SHP77 (cell line): ENCODE measurements around the gene TSPAN16.
A peak's percentile ranks its signal among the peaks of the same experiment; 100 is the strongest.
"Not testable (repeated sequence)": the region's sequence is repeated elsewhere in the genome, so short reads cannot be mapped to it uniquely, and the experiment has no call there.

Experiments used
- DNase-seq, 2 experiments: peaks; one replicate each; lab custom pipeline; 2025; lab: John Stamatoyannopoulos, UW

Gene TSPAN16

DNA sequence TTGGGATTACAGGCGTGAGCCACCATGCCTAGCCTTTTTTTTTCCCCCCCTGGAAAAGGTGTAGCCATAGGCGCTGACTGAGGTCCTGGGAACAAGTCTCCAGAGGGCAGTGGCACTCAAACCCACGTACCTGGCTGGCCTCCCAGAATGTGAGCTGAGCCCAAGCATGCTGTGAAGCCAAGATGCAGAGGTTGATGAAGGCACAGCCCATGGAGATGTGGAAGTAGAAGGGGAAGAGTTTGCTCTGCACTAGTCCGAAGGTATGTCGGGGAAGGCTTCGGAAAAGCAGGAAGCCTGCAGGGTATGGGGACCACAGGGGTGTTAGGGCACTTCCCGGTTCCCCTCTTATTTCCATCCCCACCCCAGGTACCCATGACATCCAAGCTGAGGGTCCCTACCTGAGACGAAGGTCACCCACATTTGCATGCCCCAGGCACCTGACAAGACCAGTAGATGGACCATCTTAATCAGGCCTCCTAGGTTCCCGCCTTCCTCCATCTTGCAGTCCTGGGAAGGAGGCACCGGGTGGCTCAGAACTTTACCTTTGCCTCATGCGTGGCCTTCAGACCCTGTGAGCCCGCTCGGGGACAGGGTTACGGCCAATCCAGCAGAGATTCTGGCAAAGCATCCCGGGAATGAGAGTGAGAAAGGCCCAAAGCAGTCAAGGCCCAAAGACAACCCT lies 49.3 kb downstream of the TSPAN16 start:
- no peak for DNase-seq

DNA sequence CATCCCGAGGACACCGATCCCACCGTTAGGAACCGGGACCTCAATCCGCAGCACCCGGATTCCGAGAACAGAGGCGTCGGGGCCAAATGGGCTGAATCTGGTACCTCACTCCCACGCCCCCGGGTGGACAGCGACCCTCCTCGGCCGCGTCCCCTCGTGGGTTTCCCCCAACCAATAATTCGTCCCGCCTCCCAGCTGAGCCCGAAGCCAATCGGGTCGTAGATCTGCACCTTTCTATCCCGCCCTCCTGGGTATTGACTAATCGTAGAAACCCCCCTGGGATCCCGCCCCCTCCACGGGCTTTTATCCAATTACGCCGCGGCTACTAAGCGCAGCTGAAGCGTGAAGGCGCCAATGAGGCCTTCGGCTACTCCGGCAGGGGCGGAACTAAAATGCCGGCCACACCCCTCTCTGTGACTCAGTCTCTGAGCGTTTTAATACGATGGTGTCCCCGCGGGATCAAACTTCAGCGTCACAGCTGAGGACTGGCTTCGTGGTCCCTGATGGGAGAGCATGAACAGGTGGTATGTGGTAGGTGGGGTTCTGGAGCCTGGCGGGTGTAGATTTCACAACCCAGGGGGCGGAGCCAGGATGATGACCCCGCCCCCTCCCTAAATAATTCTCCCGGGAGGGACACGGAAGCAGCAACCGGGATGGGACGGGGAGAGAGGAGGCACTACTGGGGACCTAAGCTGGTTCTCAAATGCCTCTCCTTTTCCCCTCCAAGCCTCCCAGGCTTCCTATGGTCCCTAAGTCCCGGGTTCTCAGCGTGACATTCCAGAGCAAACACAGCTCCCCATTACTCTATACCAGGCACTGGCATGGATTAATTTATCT lies 50.4 kb downstream of the TSPAN16 start, which contains the start of the genes CCDC159 and TMEM205:
TSS of gene CCDC159 (plus strand) at position 416 of the 837 bp plus-strand sequence. CDS start at position 504, 88 bp downstream.
TSS of gene TMEM205 (minus strand) at position 165 of the 837 bp plus-strand sequence. CDS start 649 bp downstream, outside the sequence.
- peak; percentile 99 for DNase-seq

DNA sequence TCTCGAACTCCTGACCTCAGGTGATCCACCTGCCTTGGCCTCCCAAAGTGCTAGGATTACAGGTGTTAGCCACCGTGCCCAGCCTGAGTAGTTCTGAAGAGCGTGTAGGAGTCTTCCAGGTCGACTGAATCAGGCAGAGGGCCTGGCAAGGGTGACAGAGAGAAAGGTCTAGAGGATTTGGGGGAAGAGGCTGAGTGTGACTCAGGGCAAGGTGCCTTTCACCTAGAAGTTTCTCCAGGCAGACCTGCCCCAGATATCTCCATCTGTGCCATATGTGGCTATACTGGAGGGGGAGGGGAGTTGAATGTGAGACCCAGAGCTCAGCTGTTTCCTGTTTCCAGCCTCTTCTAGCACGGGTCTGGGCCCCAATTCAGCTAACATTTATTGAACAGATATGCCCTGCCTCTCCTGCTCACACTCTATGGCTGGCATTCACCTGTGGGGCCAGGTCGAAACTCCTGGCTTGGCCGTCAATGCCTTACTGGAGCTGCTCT lies 51.6 kb downstream of the TSPAN16 start:
- DNase-seq = no peak

DNA sequence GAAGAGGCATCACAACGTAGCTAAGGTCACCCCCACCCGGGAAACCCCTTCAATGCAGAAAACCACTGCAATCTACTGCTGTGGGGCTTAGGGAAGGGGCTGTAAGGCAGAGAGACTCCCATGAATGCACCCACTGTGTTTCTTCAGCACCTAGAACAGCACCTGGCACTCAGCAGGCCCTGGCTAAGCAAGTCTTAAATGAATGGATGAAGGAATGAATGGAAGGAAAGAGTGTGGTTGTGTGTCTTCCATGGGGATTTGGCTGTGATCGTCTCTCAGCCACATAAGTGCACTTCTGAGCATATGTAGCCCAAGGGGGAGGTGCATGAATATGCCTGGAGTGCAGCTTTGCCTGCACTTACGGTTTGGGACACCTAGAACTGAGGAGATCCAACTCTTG lies 53.2 kb downstream of the TSPAN16 start:
- DNase-seq = no peak

DNA sequence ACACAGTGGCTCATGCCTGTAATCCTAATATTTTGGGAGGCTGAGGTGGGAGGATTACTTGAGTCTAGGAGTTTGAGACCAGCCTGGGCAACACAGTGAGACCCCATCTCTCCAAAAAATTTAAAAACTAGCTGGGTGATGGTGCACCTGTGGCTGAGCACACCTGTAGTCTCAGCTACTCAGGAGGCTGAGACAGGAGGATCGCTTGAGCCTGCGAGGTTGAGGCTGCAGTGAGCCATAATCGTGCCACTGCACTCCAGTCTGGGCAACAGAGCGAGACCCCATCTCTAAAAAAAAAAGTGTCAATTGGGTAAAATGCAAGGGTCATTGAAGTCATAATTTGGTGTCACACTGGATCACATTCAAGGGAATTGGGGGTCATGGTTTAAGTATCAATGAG lies 58.1 kb downstream of the TSPAN16 start:
- DNase-seq = not testable (repeated sequence)

DNA sequence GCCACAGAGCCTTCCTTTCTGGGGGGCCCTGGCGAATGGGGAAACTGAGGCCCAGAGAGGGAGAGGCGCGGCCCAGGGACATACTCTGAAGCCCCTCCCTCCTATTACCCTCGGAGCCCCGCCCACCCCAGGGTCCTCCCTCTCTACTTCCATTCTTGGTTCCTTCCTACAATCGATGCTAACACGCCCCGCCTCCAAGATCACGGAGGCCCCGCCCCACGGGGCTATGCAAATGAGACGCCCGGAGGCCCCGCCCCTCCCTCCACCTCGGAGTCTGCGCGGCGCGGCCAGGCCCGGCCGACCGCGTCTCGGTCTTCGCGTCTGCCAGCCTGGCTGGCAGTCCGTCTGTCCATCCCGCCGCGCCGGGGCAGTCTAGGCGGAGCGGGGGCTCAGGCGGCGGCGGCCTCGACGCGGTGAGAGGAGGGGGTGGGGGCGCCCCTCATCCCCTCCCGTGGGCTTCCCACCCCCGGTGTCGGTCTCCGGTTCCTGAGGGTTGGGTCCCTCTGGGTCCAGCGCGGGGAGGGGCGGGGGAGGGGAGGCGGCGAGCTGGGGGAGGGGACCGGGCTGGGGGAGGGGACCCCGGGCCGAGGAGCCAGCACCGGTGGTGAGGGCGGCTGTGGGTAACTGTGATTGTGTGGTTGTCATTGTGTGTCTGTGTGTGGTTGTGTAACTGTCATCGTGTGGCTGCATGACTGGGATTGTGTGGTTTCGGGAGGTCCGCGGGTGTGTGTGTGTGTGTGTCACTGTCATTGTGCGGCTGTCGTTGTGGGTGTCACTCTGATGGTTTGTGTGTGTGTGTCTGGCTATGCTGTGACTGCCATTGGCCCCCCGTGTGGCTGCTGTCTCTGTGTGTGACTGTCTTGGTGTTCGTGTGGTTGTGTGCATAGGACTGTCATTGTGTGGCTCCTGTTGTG lies 59.5 kb downstream of the TSPAN16 start, which contains the start of gene PLPPR2:
TSS of gene PLPPR2 (plus strand) at position 273 of the 914 bp plus-strand sequence. CDS start 2,242 bp downstream, outside the sequence.
- DNase-seq = peak; percentile 60 to 83

DNA sequence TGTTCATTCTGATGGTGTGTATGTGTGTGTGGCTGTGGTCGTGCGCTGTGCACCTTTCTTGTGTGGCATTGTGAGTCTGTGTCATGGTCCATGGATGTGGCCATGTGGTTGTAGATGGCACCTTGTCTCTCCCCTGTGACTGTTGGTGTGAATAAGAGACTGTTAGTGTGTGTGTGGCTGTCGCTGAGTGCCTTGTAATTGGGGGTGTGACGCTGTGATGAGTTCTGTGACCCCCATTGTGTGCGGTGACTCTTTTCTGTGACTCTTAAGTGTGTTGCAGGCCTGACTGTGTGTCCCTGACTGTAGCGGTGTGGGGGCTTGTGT lies 60.1 kb downstream of the TSPAN16 start:
- no peak for DNase-seq

DNA sequence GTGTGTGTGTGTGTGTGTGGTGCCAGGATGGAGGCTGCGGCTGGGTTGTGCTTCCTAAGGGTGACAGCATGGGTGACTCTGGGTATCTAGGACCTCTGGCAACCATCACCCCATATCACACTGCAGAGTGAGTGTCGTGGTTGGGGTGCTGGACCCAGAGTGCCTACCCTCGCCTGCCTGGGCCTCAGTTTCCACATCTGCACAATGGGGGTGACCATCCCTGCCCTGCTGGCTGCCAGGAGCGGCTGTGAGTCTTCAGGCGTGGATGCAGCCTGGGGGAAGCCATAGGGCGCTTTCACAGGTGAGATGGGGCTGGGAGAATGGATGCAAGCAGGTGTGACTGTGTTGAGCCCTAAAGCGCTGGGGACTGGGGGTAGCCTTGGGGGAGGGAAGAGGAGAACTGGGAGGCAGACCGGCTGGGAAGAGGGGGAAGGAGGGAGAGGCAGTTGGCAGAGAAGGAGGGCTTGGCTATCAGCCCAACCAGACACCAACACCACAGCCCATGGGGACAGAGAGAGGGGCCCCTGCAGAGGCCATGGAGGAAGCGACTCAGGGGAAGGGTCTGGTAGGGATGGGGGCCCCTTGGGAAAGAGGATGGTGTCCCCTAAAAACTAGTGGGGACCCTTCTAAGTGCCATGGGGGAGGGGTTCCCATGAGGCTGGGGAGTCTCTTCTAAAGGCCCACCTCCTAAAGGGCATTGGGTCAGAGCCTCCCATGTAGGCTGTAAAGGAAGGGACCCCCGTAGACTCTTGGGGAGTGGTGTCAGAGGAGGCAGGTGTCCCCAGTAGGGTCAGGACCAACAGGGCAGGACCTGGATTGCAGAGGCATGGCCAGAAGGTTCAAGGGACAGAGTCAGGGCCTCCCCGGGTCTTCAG lies 61.0 kb downstream of the TSPAN16 start:
- no peak for DNase-seq

DNA sequence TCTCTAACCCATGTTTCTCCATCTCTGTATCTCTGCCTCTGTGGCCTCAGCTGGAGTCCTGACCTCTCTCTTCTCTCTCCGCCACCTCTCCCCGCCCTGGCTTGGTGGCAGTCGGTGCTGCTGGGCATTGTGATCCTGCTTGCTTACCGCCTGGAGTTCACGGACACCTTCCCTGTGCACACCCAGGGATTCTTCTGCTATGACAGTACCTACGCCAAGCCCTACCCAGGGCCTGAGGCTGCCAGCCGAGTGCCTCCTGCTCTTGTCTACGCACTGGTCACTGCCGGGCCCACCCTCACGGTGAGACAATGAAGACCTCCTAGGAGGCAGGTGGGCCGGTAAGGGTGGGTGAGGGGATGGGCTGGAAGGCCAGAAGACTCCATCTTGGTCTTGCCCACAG lies 63.5 kb downstream of the TSPAN16 start:
- no peak for DNase-seq

DNA sequence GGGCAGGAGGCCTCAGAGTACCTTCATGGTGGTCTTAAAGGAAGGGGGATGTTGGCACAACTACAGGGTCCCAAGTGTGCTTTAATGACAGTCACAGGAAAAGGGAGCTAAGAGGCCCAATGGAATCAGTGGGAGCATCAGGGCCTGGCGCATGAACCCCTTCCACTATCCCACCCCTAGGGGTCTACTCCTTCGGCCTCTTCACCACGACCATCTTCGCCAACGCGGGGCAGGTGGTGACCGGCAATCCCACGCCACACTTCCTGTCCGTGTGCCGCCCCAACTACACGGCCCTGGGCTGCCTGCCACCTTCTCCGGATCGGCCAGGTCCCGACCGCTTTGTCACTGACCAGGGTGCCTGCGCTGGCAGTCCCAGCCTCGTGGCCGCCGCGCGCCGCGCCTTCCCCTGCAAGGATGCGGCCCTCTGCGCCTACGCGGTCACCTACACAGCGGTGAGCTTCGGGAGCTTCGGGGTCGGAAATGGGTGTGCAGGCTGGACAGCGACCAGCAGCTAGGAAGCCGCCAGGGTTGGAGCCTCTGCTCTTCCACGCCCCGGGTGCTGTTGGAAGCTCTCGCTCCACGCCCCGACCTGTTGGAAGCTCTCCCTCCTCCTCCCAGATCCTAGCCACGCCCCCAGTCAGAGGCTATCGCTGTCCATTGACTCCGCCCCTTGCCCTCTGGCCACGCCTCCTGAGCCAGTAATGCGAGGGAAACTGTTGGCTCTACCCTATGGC lies 65.2 kb downstream of the TSPAN16 start:
- no peak for DNase-seq

DNA sequence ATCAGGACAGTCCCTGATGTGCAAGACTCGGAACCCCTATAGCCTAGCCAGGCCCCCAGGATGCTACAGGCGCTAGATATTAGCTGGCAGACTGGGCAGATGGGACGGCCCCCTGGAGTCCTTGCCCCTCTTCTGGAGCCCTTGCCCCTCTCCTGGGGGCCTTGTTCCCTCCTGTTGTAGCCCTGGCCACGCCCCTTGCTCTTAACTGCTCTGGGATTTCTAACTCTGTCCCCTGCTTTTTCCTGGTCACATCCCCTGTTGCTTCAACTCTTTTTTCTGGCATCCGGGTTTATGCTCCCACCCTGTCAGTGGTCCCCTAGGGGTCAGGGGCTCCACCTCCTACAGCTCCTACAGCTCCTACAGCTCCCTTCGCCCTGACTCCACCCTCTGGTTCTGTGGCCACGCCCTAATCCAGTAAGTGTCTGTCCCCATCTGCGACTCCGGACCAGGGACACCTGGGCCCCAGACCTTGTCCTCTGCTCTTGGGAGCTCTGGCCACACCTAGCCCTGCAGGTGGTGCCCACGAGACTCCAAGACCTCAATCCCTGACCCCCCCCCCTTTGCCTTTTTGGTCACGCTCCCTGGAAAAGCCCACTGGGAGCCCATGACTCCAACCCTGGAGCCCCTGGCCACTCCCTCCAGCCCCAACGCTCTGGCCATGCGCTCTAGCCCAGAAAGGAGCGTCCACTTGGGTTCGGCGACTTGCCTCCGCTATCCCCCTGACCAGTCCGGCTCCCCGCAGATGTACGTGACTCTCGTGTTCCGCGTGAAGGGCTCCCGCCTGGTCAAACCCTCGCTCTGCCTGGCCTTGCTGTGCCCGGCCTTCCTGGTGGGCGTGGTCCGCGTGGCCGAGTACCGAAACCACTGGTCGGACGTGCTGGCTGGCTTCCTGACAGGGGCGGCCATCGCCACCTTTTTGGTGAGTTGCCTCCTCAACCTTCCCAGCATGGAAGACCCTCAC lies 66.1 kb downstream of the TSPAN16 start:
- no peak for DNase-seq

DNA sequence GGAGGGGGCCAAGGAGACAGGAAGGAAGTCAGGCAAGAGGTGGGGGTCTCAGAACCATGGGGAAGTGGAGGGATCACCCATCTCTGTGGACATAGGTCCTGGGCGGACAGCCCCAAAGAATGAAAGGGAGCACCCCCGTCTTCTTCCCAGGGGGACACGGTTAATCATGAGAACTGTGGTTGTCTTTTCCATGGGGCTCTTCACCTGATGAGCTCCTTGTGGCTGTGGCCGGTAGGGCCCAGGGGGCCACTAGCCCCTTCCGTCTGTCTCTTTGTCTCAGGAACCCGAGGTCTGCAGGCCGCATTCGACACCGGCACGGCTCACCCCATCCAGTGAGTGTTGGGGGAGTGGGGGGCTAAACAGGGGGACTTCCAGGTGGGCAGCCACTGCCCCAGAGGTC lies 67.9 kb downstream of the TSPAN16 start:
- DNase-seq = no peak

DNA sequence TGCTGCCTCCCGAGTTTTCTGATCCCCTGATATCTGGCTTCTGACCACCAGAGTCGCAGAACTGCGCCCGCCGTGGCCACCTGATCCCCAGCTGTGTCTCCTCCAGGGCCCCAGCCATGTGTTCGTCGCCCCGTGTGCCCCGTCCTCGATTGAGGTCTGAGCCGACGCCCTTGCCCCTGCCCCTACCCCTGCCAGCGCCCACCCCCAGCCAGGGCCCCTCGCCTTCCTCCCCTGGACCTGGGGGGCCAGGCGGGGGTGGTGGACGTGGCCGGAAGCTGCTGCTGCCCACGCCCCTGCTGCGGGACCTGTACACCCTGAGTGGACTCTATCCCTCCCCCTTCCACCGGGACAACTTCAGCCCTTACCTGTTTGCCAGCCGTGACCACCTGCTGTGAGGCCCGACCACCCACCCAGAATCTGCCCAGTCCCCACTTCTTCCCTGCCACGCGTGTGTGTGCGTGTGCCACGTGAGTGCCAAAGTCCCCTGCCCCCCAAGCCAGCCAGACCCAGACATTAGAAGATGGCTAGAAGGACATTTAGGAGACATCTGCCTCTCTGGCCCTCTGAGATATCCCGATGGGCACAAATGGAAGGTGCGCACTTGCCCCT lies 68.4 kb downstream of the TSPAN16 start:
- DNase-seq = no peak

DNA sequence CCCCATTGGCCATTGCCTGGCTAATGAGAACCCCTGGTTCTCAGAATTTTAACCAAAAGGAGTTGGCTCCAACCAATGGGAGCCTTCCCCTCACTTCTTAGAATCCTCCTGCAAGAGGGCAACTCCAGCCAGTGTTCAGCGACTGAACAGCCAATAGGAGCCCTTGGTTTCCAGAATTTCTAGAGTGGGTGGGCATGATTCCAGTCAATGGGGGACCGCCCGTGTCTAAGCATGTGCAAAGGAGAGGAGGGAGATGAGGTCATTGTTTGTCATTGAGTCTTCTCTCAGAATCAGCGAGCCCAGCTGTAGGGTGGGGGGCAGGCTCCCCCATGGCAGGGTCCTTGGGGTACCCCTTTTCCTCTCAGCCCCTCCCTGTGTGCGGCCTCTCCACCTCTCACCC lies 69.0 kb downstream of the TSPAN16 start:
- DNase-seq = no peak
